Adrenal gland (tissue), 5 donors: ENCODE measurements around the gene CEP83.

Experiments used
- CTCF ChIP-seq, 6 experiments: fragments of 450-650 bp in 4 of 6; fragments of 200-600 bp in 2 of 6; sonication (generic) in 1 of 6; IDR thresholded peaks; 1 replicate in 5 of 6; 2 replicates in 1 of 6; pipeline versions ENCODE4 v1.5.1 to v1.8.0; 2016 to 2021; ENCODE audit warnings: antibody characterized with exemption in 6 of 6, mild to moderate bottlenecking in 2 of 6, moderate library complexity in 1 of 6
- POLR2A ChIP-seq, 2 donors: fragments of 450-650 bp; IDR thresholded peaks; one replicate each; pipeline ENCODE4 v1.6.1; 2017; ENCODE audit warnings: antibody characterized with exemption in 2 of 2, mild to moderate bottlenecking in 2 of 2, moderate library complexity in 1 of 2
- donor health status: DM: no; HTN: no; CAD: no.

GRCh38 chr12:94503619-94504018 is 44.0 kb upstream of the CEP83 start:
- TF ChIP-seq POLR2A (IDR thresholded peaks at IDR 0.05) (no peak), CTCF (IDR thresholded peaks at IDR 0.05) (no peak)
